Fibroblast of peridontal ligament (primary cell): ENCODE results near the gene TPH1.
A peak's percentile ranks its signal among the peaks of the same experiment; 100 is the strongest.

ENCODE experiments used
- DNase-seq: peaks from one replicate; pipeline ENCODE4 v3.0.0-alpha.2; 2010; ENCODE audit errors: extremely low read depth

Gene TPH1

GRCh38 chr11:18046116-18046777 lies at the start of gene TPH1:
TPH1 (minus strand) TSS chr11:18046269; CDS start chr11:18040762, 5,507 bp downstream.
- DNase-seq = no peak

- DNase-seq = no peak
Measured at GRCh38 chr11:18093959-18094358, 47.9 kb upstream of the TPH1 start.

GRCh38 chr11:18091731-18092130 lies 45.7 kb upstream of the TPH1 start:
- DNase-seq = peak; percentile 29

GRCh38 chr11:18088966-18089365 lies 42.9 kb upstream of the TPH1 start:
- no peak for DNase-seq

GRCh38 chr11:18088366-18088765 lies 42.3 kb upstream of the TPH1 start:
- DNase-seq = peak; percentile 16

- no peak for DNase-seq
Measured at GRCh38 chr11:18081551-18081950, 35.5 kb upstream of the TPH1 start.

GRCh38 chr11:18080451-18080850 lies 34.4 kb upstream of the TPH1 start:
- DNase-seq = no peak

- no peak for DNase-seq
Measured at GRCh38 chr11:18078909-18079308, 32.8 kb upstream of the TPH1 start.

GRCh38 chr11:18075444-18075843 lies 29.4 kb upstream of the TPH1 start:
- no peak for DNase-seq

- no peak for DNase-seq
Measured at GRCh38 chr11:18071098-18071705, 25.1 kb upstream of the TPH1 start.

- DNase-seq = no peak
Measured at GRCh38 chr11:18067372-18067771, 21.3 kb upstream of the TPH1 start.

- no peak for DNase-seq
Measured at GRCh38 chr11:18066626-18067025, 20.6 kb upstream of the TPH1 start.

- no peak for DNase-seq
Measured at GRCh38 chr11:18065572-18065971, 19.5 kb upstream of the TPH1 start.

- no peak for DNase-seq
Measured at GRCh38 chr11:18064450-18065054, 18.5 kb upstream of the TPH1 start.

GRCh38 chr11:18063862-18064434 lies 17.9 kb upstream of the TPH1 start:
- no peak for DNase-seq

GRCh38 chr11:18063125-18063524 lies 17.1 kb upstream of the TPH1 start:
- no peak for DNase-seq

GRCh38 chr11:18061351-18061750 lies 15.3 kb upstream of the TPH1 start:
- DNase-seq = no peak

GRCh38 chr11:18056561-18057181 lies 10.6 kb upstream of the TPH1 start:
- no peak for DNase-seq

GRCh38 chr11:18054511-18055103 lies 8.5 kb upstream of the TPH1 start:
- DNase-seq = no peak

- no peak for DNase-seq
Measured at GRCh38 chr11:18050848-18051247, 4.8 kb upstream of the TPH1 start.

GRCh38 chr11:18036456-18036855 lies 9.6 kb downstream of the TPH1 start:
- no peak for DNase-seq

- DNase-seq = no peak
Measured at GRCh38 chr11:18027475-18027874, 18.6 kb downstream of the TPH1 start.
